ENCODE data around the gene NAGPA.
"Not testable (repeated sequence)": the region's sequence is repeated elsewhere in the genome, so short reads cannot be mapped to it uniquely, and the experiment has no call there.

DNA sequence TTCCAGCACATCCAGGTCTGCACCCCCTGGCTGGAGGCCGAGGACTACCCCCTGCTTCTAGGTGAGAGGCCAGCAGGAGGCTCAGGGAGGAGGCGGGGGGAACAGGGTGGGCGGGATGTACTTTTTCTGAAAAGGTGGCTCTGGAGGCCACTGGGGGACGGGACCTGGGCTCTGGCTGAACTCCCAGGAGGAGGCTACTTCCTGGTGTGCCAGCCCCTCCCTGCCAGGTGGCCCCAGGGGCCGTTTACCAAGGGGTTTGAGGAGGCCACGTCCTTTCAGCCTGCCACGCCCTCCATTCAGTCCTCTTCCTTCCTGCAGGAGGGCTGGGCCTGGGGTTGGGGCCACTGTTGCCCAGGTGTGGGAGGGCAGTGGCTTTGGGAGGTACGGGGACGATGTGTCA is 47.3 kb upstream of the NAGPA start:
- TF ChIP-seq, protein P1, sequence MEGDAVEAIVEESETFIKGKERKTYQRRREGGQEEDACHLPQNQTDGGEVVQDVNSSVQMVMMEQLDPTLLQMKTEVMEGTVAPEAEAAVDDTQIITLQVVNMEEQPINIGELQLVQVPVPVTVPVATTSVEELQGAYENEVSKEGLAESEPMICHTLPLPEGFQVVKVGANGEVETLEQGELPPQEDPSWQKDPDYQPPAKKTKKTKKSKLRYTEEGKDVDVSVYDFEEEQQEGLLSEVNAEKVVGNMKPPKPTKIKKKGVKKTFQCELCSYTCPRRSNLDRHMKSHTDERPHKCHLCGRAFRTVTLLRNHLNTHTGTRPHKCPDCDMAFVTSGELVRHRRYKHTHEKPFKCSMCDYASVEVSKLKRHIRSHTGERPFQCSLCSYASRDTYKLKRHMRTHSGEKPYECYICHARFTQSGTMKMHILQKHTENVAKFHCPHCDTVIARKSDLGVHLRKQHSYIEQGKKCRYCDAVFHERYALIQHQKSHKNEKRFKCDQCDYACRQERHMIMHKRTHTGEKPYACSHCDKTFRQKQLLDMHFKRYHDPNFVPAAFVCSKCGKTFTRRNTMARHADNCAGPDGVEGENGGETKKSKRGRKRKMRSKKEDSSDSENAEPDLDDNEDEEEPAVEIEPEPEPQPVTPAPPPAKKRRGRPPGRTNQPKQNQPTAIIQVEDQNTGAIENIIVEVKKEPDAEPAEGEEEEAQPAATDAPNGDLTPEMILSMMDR (conservative IDR thresholded peaks at IDR 0.05; ENCODE audit: low read depth, low read length) = not testable (repeated sequence)
- TF ChIP-seq EZH2 (IDR thresholded peaks at IDR 0.05; ENCODE audit: borderline replicate concordance, low read depth, low read length, poor library complexity, severe bottlenecking) = not testable (repeated sequence)
